H1 (cell line): ENCODE measurements around the gene ELMO1. TPM values are rescaled to one million over a fixed set of nuclear protein-coding genes. Genes with fewer than 3 reads are reported as not detected.

Experiments
- CTCF ChIA-PET: fragments of 300-600 bp; sonication (Branson Sonifier 250); formaldehyde crosslinking; loops from one replicate; lab custom pipeline; 2021; ENCODE audit not compliant: partially characterized antibody; lab: Charles Lee
- POLR2A ChIA-PET: fragments of 300-600 bp; sonication (Branson Sonifier 250); formaldehyde crosslinking; loops from one replicate; lab custom pipeline; 2021; ENCODE audit warnings: inconsistent platforms; ENCODE audit not compliant: partially characterized antibody; lab: Charles Lee
- DNase-seq, 2 experiments: peaks; one replicate each; pipeline versions ENCODE4 v3.0.0 to v3.0.0-alpha.2; 2010 to 2022; ENCODE audit warnings: low spot score in 2 of 2, low read depth in 1 of 2, mixed read lengths in 1 of 2
- FAIRE-seq: peaks from 2 replicates; lab custom pipeline; 2011; peaks lifted over from hg19 to GRCh38; lab: Jason Lieb, UNC
- H2AFZ ChIP-seq: 2 replicates; pipeline ENCODE4 v1.8.1; 2012; ENCODE audit warnings: low read length, inconsistent platforms
- H2AK5ac ChIP-seq: 2 replicates; pipeline ENCODE4 v1.6.1; 2013; ENCODE audit warnings: low read depth, low read length
- H2BK120ac ChIP-seq: replicated peaks from 2 replicates; pipeline ENCODE3; 2013; ENCODE audit warnings: low read depth, low read length, inconsistent platforms
- H2BK12ac ChIP-seq: 2 replicates; pipeline ENCODE4 v1.6.1; 2013; ENCODE audit warnings: low read depth, low read length
- H2BK15ac ChIP-seq: 2 replicates; pipeline ENCODE4 v1.6.1; 2013; ENCODE audit warnings: low read length
- H2BK20ac ChIP-seq: 2 replicates; pipeline ENCODE4 v1.6.1; 2013; ENCODE audit warnings: low read length
- H2BK5ac ChIP-seq: 2 replicates; pipeline ENCODE4 v1.6.1; 2013; ENCODE audit warnings: low read depth, low read length
- H3K14ac ChIP-seq: 2 replicates; pipeline ENCODE4 v1.6.1; 2013; ENCODE audit warnings: inconsistent platforms; ENCODE audit not compliant: insufficient read length
- H3K18ac ChIP-seq: 2 replicates; pipeline ENCODE4 v1.6.1; 2013; ENCODE audit warnings: low read length; ENCODE audit errors: extremely low read depth
- H3K23ac ChIP-seq: 2 replicates; pipeline ENCODE4 v1.6.1; 2013; ENCODE audit warnings: inconsistent platforms; ENCODE audit not compliant: insufficient read length
- H3K23me2 ChIP-seq: 2 replicates; pipeline ENCODE4 v1.6.1; 2013; ENCODE audit warnings: low read depth, low read length
- H3K27ac ChIP-seq: 2 replicates; pipeline ENCODE4 v1.6.1; 2011; ENCODE audit warnings: low read depth, low read length, inconsistent platforms
- H3K27me3 ChIP-seq, 4 experiments: replicated peaks in 1 of 4; 1 replicate in 1 of 4; 2 replicates in 3 of 4; pipeline versions ENCODE4 v1.6.1 to v1.8.1; 2011 to 2013; ENCODE audit warnings: low read length in 3 of 4, mild to moderate bottlenecking in 3 of 4, inconsistent platforms in 2 of 4, mixed read lengths in 2 of 4, moderate library complexity in 1 of 4; ENCODE audit not compliant: control insufficient read depth in 3 of 4, insufficient read depth in 3 of 4; ENCODE audit errors: extremely low read depth in 1 of 4
- H3K36me3 ChIP-seq, 4 experiments: 2 replicates each; pipeline versions ENCODE4 v1.6.1 to v1.8.1; 2011 to 2013; ENCODE audit warnings: mild to moderate bottlenecking in 4 of 4, low read length in 3 of 4, moderate library complexity in 2 of 4, control low read depth in 1 of 4, inconsistent platforms in 1 of 4; ENCODE audit not compliant: insufficient read depth in 4 of 4, control insufficient read depth in 2 of 4
- H3K4ac ChIP-seq: replicated peaks from 2 replicates; pipeline ENCODE3; 2013; ENCODE audit warnings: low read length, low read depth, mixed read lengths, inconsistent platforms; ENCODE audit not compliant: insufficient read length
- H3K4me1 ChIP-seq, 4 experiments: replicated peaks in 1 of 4; 1 replicate in 1 of 4; 2 replicates in 3 of 4; pipeline versions ENCODE4 v1.6.1 to v1.8.1; 2011 to 2013; ENCODE audit warnings: low read length in 3 of 4, inconsistent platforms in 2 of 4, mixed read lengths in 1 of 4; ENCODE audit not compliant: insufficient read depth in 4 of 4, control insufficient read depth in 3 of 4
- H3K4me2 ChIP-seq, 2 experiments: 2 replicates each; pipeline versions ENCODE4 v1.6.1 to v1.8.1; 2011 to 2013; ENCODE audit warnings: low read depth in 2 of 2, low read length in 2 of 2, control low read depth in 1 of 2, inconsistent platforms in 1 of 2, mild to moderate bottlenecking in 1 of 2; ENCODE audit not compliant: insufficient read depth in 1 of 2
- H3K4me3 ChIP-seq, 4 experiments: fragments of 200-600, 300-600 bp in 1 of 4; sonication (generic), shearing (Covaris generic), sonication (Bioruptor Twin) in 1 of 4; 2 replicates each; pipeline versions ENCODE4 v1.5.1 to v1.8.1; 2011 to 2016; ENCODE audit warnings: low read length in 4 of 4, low read depth in 3 of 4, control low read depth in 2 of 4, inconsistent platforms in 2 of 4, mild to moderate bottlenecking in 2 of 4, mixed read lengths in 1 of 4, moderate library complexity in 1 of 4; ENCODE audit not compliant: insufficient read depth in 2 of 4; ENCODE audit errors: extremely low read depth in 1 of 4
- H3K56ac ChIP-seq: replicated peaks from 2 replicates; pipeline ENCODE3; 2013; ENCODE audit warnings: low read depth, mild to moderate bottlenecking, mixed read lengths, low read length, inconsistent platforms; ENCODE audit not compliant: insufficient read length
- H3K79me1 ChIP-seq: 2 replicates; pipeline ENCODE4 v1.6.1; 2013; ENCODE audit warnings: low read depth, low read length, control low read depth
- H3K79me2 ChIP-seq, 2 experiments: 2 replicates each; pipeline versions ENCODE4 v1.6.1 to v1.8.1; 2012 to 2013; ENCODE audit warnings: low read length in 2 of 2, mild to moderate bottlenecking in 2 of 2, inconsistent platforms in 1 of 2; ENCODE audit not compliant: insufficient read depth in 2 of 2, control insufficient read depth in 1 of 2
- H3K9ac ChIP-seq, 4 experiments: replicated peaks in 1 of 4; 1 replicate in 1 of 4; 2 replicates in 3 of 4; pipeline versions ENCODE4 v1.6.1 to v1.8.1; 2011 to 2013; ENCODE audit warnings: low read depth in 3 of 4, low read length in 3 of 4, control low read depth in 2 of 4, mild to moderate bottlenecking in 2 of 4, moderate library complexity in 2 of 4, inconsistent platforms in 1 of 4; ENCODE audit errors: extremely low read depth in 1 of 4
- H3K9me3 ChIP-seq, 2 experiments: 2 replicates each; pipeline versions ENCODE4 v1.6.1 to v1.8.1; 2012 to 2013; ENCODE audit warnings: mild to moderate bottlenecking in 2 of 2, moderate library complexity in 2 of 2, control low read depth in 1 of 2, inconsistent platforms in 1 of 2, low read depth in 1 of 2, low read length in 1 of 2, mixed read lengths in 1 of 2; ENCODE audit not compliant: insufficient read depth in 2 of 2
- H4K20me1 ChIP-seq, 2 experiments: replicated peaks in 1 of 2; 2 replicates each; pipeline versions ENCODE3 to v1.8.1; 2011 to 2013; ENCODE audit warnings: inconsistent platforms in 2 of 2, low read length in 2 of 2, mild to moderate bottlenecking in 1 of 2; ENCODE audit not compliant: insufficient read depth in 2 of 2, control insufficient read depth in 1 of 2
- H4K5ac ChIP-seq: 2 replicates; pipeline ENCODE4 v1.6.1; 2013; ENCODE audit warnings: low read length, low read depth, mixed read lengths, inconsistent platforms; ENCODE audit not compliant: insufficient read length
- H4K8ac ChIP-seq: 2 replicates; pipeline ENCODE4 v1.8.0; 2013; ENCODE audit warnings: mild to moderate bottlenecking, moderate library complexity, low read length, inconsistent platforms; ENCODE audit not compliant: insufficient read depth; ENCODE audit errors: extremely low read depth
- H4K91ac ChIP-seq: replicated peaks from 2 replicates; pipeline ENCODE3; 2013; ENCODE audit warnings: low read length, mixed read lengths, inconsistent platforms; ENCODE audit not compliant: insufficient read length
- ASH2L ChIP-seq: fragments of 200-600, 300-600 bp; sonication (generic); IDR thresholded peaks from one replicate; pipeline ENCODE4 v1.7.1; 2017; ENCODE audit warnings: low read length
- CEBPB ChIP-seq: IDR thresholded peaks from 2 replicates; pipeline ENCODE4 v1.6.1; 2012; ENCODE audit warnings: low read depth, low read length
- EZH2 ChIP-seq: fragments of 200-600 bp; sonication (generic); IDR thresholded peaks from 2 replicates; pipeline ENCODE4 v1.7.1; 2012; ENCODE audit warnings: low read depth, mild to moderate bottlenecking, moderate library complexity, low read length, inconsistent platforms; ENCODE audit not compliant: severe bottlenecking
- GABPA ChIP-seq: IDR thresholded peaks from 2 replicates; pipeline ENCODE4 v1.6.1; 2011; ENCODE audit warnings: mild to moderate bottlenecking, low read length, moderate library complexity, borderline replicate concordance; ENCODE audit not compliant: insufficient read depth
- JUN ChIP-seq: IDR thresholded peaks from 2 replicates; pipeline ENCODE4 v1.6.1; 2011; ENCODE audit warnings: low read depth, mild to moderate bottlenecking, improper control_type of control experiment, low read length
- KDM4A ChIP-seq: IDR thresholded peaks from one replicate; pipeline ENCODE4 v1.7.1; 2012; ENCODE audit warnings: low read depth, mild to moderate bottlenecking, moderate library complexity, low read length, inconsistent platforms; ENCODE audit not compliant: severe bottlenecking
- KDM5A ChIP-seq: fragments of 200-600 bp; IDR thresholded peaks from 2 replicates; pipeline ENCODE4 v1.7.1; 2012; ENCODE audit warnings: mild to moderate bottlenecking, low read length, inconsistent platforms, mixed read lengths
- NANOG ChIP-seq: IDR thresholded peaks from 2 replicates; pipeline ENCODE4 v1.6.1; 2011; ENCODE audit warnings: low read length, low read depth, mild to moderate bottlenecking, inconsistent platforms; ENCODE audit not compliant: insufficient read depth, poor library complexity, severe bottlenecking
- RBBP5 ChIP-seq: IDR thresholded peaks from 2 replicates; pipeline ENCODE4 v1.7.1; 2012; ENCODE audit warnings: low read depth, mild to moderate bottlenecking, inconsistent platforms, low read length, moderate library complexity, borderline replicate concordance
- RFX5 ChIP-seq: IDR thresholded peaks from 2 replicates; pipeline ENCODE4 v1.6.1; 2011; ENCODE audit warnings: low read depth, low read length, improper control_type of control experiment, borderline replicate concordance
- SIX5 ChIP-seq: IDR thresholded peaks from 2 replicates; pipeline ENCODE4 v1.6.1; 2011; ENCODE audit warnings: mild to moderate bottlenecking, low read depth, low read length
- SP1 ChIP-seq: IDR thresholded peaks from 2 replicates; pipeline ENCODE4 v1.6.1; 2011; ENCODE audit warnings: low read depth, low read length
- SRF ChIP-seq: IDR thresholded peaks from 2 replicates; pipeline ENCODE4 v1.6.1; 2011; ENCODE audit warnings: mild to moderate bottlenecking, low read depth, low read length, moderate library complexity
- YY1 ChIP-seq: IDR thresholded peaks from 2 replicates; pipeline ENCODE4 v1.6.1; 2011; ENCODE audit warnings: low read depth, mild to moderate bottlenecking, low read length
- WGBS, 2 experiments: shearing (Covaris generic) in 1 of 2; methylation state at CpG; one replicate each; pipeline versions ENCODE4 v1.1.6 to v1.1.7; 2013 to 2015; ENCODE audit warnings: low lambda C conversion rate in 2 of 2, mixed read lengths in 2 of 2, inconsistent platforms in 1 of 2, low coverage in 1 of 2, missing lambda C conversion rate in 1 of 2; ENCODE audit not compliant: insufficient replicate concordance in 2 of 2, insufficient coverage in 1 of 2, insufficient read length in 1 of 2; ENCODE audit errors: extremely low coverage in 1 of 2, missing lambda C conversion rate in 1 of 2; 5-methylcytosine and 5-hydroxymethylcytosine counted together
- polyA plus RNA-seq, 7 experiments: library from polyadenylated mRNA; depleted of rRNA in 3 of 7; stranded (reverse) in 5 of 7; unstranded in 2 of 7; fragments of >200 nt in 5 of 7; fragments of 200-250 nt in 2 of 7; gene quantifications; 1 replicate in 5 of 7; 2 replicates in 1 of 7; 4 replicates in 1 of 7; pipeline versions ENCODE4 v1.2.1 to v1.2.3, GENCODE V29; 2011 to 2013; ENCODE audit warnings: missing spikeins in 2 of 7, mixed read lengths in 2 of 7
- total RNA-seq: library from RNA; stranded (reverse); fragmentation: NEBNext Ultra II Directional; extraction: Animal tissue kit (Norgen Biotek cat#: 25700); gene quantifications from 2 replicates; pipeline ENCODE4 v1.2.1, GENCODE V29; 2021

Gene ELMO1
- total and polyA plus RNA-seq, 2 of the 8 experiments (the other 6 are each of a cell fraction or from before 2014, with no cell fraction given) = 18.4 to 21.0 TPM

GRCh38 chr7:37344886-37345579 is 103.6 kb downstream of the ELMO1 start:
- Histone ChIP-seq H3K56ac (no peak overlapping the region), H4K20me1 (no peaks in the 10 kb centered on the region), H3K9ac (no peak overlapping the region), H3K4me2 (no peak overlapping the region), H3K18ac (no peak overlapping the region), H3K4ac (no peak overlapping the region), H3K9me3 (no peaks in the 10 kb centered on the region), H3K27me3 (no peaks in the 10 kb centered on the region), H3K4me1 (peaks cover 0 to 2% (median 0%) of the 10 kb centered on the region in 4 experiments; a peak in 1 of 7 replicates), H3K79me1 (no peaks in the 10 kb centered on the region), H3K23me2 (no peaks in the 10 kb centered on the region), H4K91ac (no peak overlapping the region), H2BK5ac (no peak overlapping the region), H3K4me3 (no peak overlapping the region), H3K36me3 (no peaks in the 10 kb centered on the region), H3K14ac (no peak overlapping the region), H3K79me2 (no peaks in the 10 kb centered on the region), H2BK20ac (no peak overlapping the region), H4K8ac (no peak overlapping the region), H2BK12ac (no peak overlapping the region), H4K5ac (no peak overlapping the region), H3K27ac (no peak overlapping the region), H3K23ac (no peak overlapping the region), H2BK15ac (no peak overlapping the region), H2BK120ac (no peak overlapping the region), H2AK5ac (no peak overlapping the region), H2AFZ (no peak overlapping the region)
- DNase-seq = no peak
- 90% methylated on average over 9 of the region's 9 CpGs; no CpG with 5 or more reads in 1 of the 2 experiments for WGBS, 2 experiments
- no peak for FAIRE-seq
- CTCF ChIA-PET = interaction anchor here (1.1 to 1.3 kb wide), 2 partner anchors 10 to 90 kb away, joined by 3 to 5 read pairs; no protein-coding TSS in a partner anchor
- POLR2A ChIA-PET = no interaction called here
- TF ChIP-seq EZH2 (no peak), GABPA (no peak), KDM4A (no peak), RBBP5 (no peak), RFX5 (no peak), JUN (no peak), ASH2L (no peak), CEBPB (no peak), NANOG (no peak), SIX5 (no peak), SRF (no peak), KDM5A (no peak), SP1 (no peak), YY1 (no peak)
